OCI-LY3 (cell line): ENCODE results near the gene CFAP46.

Experiments used
- CTCF ChIP-seq: fragments of 200-600, 300-600 bp; sonication (generic); IDR thresholded peaks from 2 replicates; pipeline ENCODE4 v1.5.1; 2014; ENCODE audit warnings: antibody characterized with exemption, low read length, low read depth
- EZH2phosphoT487 ChIP-seq: fragments of 200-600 bp; shearing (Covaris generic); IDR thresholded peaks from 2 replicates; pipeline ENCODE4 v1.6.1; 2018; ENCODE audit warnings: antibody characterized with exemption, mixed run types, low read depth

- no peak for TF ChIP-seq CTCF
- no peak for TF ChIP-seq EZH2phosphoT487
Measured at GRCh38 chr10:132879408-132880127, 62.8 kb downstream of the CFAP46 start.
